GM18517 (cell line): ENCODE data around the gene SNX2.
"Not testable (repeated sequence)": the region's sequence is repeated elsewhere in the genome, so short reads cannot be mapped to it uniquely, and the experiment has no call there.

Experiments
- ATAC-seq: cut with Tn5 transposase; IDR thresholded peaks from one replicate; pipeline ENCODE4 v1.9.1; 2021; ENCODE audit warnings: mild to moderate bottlenecking, moderate library complexity; ENCODE audit not compliant: unreplicated experiment

SNX2 gene

GRCh38 chr5:122839731-122840130, 64.9 kb downstream of the SNX2 start:
- no peak for ATAC-seq

- no peak for ATAC-seq
Measured at GRCh38 chr5:122842016-122842580, 67.2 kb downstream of the SNX2 start.

GRCh38 chr5:122844136-122844909, 69.4 kb downstream of the SNX2 start:
- ATAC-seq, result no peak

GRCh38 chr5:122844910-122845228, 70.0 kb downstream of the SNX2 start:
- peak; percentile 42 for ATAC-seq

- peak; percentile 85 for ATAC-seq
Measured at GRCh38 chr5:122845229-122846050, 70.6 kb downstream of the SNX2 start, which contains the start of gene SNX24. SNX24 (plus strand) TSS chr5:122845613; CDS start chr5:122845634, 21 bp downstream.

- ATAC-seq, result no peak
Measured at GRCh38 chr5:122846051-122846550, 71.2 kb downstream of the SNX2 start.

GRCh38 chr5:122847687-122848081, 72.8 kb downstream of the SNX2 start:
- ATAC-seq, result no peak

- ATAC-seq, result no peak
Measured at GRCh38 chr5:122849771-122850170, 74.9 kb downstream of the SNX2 start.

- not testable (repeated sequence) for ATAC-seq
Measured at GRCh38 chr5:122857538-122857937, 82.7 kb downstream of the SNX2 start.

- ATAC-seq, result no peak
Measured at GRCh38 chr5:122858451-122858850, 83.6 kb downstream of the SNX2 start.

- no peak for ATAC-seq
Measured at GRCh38 chr5:122863240-122863639, 88.4 kb downstream of the SNX2 start.

GRCh38 chr5:122863721-122864120, 88.8 kb downstream of the SNX2 start:
- no peak for ATAC-seq

GRCh38 chr5:122864400-122864799, 89.5 kb downstream of the SNX2 start:
- ATAC-seq, result no peak

- no peak for ATAC-seq
Measured at GRCh38 chr5:122864842-122865241, 90.0 kb downstream of the SNX2 start.

GRCh38 chr5:122870219-122870856, 95.5 kb downstream of the SNX2 start:
- ATAC-seq, result no peak

- ATAC-seq, result no peak
Measured at GRCh38 chr5:122871661-122872060, 96.8 kb downstream of the SNX2 start.

GRCh38 chr5:122874179-122874875, 99.4 kb downstream of the SNX2 start:
- no peak for ATAC-seq

- peak; percentile 62 for ATAC-seq
Measured at GRCh38 chr5:122877518-122877917, 102.6 kb downstream of the SNX2 start.

GRCh38 chr5:122879076-122879475, 104.2 kb downstream of the SNX2 start:
- no peak for ATAC-seq
